ENCODE data around the gene USP53.
"Not testable (repeated sequence)": the region's sequence is repeated elsewhere in the genome, so short reads cannot be mapped to it uniquely, and the experiment has no call there.

Gene USP53

DNA sequence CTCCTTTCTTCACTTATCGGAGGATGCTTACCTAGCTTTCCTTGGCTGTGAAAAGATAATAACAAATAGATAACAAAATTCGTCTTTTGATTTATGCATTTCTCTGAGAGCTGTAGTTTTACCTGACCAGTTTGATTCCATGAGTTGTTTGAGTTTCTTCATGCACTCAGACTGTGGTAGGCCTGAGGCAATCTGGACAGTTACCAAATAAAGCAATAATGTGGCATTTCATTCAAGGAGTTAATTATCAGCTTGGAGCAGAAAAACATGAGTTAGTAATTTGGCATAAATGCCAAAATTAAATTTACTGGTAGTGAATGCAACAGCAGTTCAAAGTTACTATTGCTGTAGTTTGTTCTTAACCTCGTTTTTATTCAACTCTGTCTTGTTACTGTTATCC lies 56.0 kb downstream of the USP53 start:
- DNase-seq (ENCODE audit: low read depth in 2 of 3, low spot score in 1 of 3) = no peak

DNA sequence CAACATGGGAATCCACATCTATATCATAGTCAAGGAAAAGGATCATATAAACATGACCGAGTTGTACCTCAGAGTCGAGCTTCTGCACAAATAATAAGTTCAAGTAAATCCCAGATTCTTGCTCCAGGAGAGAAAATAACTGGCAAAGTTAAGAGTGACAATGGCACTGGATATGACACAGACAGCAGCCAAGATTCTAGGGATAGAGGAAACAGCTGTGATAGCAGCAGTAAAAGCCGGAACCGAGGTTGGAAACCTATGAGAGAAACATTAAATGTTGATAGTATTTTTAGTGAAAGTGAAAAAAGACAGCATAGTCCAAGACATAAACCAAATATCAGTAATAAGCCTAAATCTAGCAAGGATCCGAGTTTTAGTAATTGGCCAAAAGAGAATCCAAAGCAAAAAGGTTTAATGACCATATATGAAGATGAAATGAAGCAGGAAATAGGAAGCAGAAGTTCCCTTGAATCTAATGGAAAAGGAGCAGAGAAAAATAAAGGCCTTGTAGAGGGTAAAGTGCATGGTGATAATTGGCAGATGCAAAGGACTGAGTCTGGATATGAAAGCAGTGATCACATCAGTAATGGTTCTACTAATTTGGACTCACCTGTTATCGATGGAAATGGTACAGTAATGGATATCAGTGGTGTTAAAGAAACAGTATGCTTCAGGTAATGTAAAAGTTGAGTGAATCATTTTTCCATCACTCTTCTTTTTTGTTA lies 59.0 kb downstream of the USP53 start:
- no peak for DNase-seq (ENCODE audit: low read depth in 2 of 3, low spot score in 1 of 3)

DNA sequence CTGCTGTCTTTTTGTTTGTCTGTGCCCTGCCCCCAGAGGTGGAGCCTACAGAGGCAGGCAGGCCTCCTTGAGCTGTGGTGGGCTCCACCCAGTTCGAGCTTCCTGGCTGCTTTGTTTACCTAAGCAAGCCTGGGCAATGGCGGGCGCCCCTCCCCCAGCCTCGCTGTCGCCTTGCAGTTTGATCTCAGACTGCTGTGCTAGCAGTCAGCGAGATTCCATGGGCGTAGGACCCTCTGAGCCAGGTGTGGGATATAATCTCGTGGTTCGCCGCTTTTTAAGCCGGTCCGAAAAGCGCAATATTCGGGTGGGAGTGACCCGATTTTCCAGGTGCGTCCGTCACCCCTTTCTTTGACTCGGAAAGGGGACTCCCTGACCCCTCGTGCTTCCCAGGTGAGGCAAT lies 67.0 kb downstream of the USP53 start:
- DNase-seq (ENCODE audit: low read depth in 2 of 3, low spot score in 1 of 3) = not testable (repeated sequence)

DNA sequence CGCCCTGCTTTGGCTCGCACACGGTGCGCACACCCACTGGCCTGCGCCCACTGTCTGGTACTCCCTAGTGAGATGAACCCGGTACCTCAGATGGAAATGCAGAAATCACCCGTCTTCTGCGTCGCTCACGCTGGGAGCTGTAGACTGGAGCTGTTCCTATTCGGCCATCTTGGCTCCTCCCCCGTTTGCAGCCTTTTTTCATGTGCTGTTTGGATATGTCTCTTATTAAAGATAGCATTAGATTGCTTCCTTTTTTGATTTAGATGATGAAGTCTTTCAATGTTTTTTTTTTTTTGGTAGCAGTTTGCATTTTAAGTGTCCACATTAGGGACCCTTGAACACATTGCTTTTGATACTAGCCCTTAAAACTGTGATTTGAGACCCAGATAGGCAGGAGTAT lies 67.4 kb downstream of the USP53 start:
- not testable (repeated sequence) for DNase-seq (ENCODE audit: low read depth in 2 of 3, low spot score in 1 of 3)

DNA sequence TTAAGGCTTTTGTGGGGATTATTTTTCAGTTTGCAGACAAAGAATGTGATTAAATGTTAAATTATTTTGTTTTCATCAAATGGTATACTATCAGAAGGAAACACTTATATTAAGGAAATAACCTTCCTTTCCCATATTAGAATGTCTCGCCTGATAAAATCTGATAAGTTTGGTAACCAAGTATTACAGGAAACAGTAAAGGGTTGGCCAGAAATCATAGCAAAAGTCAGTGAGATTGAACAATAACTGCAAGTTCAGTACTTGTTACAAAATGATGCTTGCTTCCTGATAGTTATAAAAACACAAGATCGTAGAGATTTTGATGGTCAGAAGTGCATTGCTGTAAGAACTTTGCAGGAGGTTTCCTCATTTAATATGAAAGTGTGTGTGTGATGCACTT lies 68.9 kb downstream of the USP53 start:
- no peak for DNase-seq (ENCODE audit: low read depth in 2 of 3, low spot score in 1 of 3)

DNA sequence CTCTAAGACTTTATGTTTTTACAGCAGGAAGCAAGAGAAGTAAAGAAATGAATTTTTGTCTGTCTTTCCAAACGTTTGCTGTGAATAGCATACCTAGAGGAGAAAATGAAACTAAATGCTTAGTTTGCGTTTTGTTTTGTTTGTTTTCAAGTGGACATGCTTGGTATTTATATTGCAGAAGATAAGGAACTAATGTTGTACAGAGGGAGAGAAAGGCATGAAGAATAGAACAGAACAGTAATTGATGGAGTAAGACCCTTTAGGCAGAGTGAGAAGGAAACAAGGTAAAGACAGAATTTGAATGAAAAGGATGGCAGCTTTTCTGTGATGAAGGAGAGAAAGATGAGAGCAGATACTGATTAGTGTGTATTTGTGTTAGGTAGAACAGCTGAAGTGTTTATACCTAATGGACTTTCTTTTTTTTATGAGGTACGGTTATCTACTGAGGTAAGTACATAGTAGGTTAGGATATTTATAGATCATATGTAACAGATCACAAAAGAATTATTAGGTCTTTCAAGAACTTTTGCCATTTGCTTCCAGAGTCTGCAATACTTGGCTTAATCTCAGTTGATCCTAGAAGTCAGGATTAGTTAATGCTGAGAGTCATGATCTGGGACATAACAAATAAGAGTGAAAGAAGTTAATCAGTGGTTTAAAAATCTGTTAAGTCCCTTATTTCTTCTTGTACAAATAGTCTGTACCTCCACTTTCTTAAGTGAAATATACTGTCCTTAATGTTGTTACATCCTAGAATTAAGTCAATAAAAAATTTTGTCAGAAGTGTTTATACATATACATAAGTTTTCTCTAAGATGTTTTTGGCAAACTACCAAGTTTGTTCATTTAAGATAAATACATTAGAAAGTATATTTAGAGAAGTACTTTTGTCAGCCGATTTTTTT lies 72.6 kb downstream of the USP53 start:
- no peak for DNase-seq (ENCODE audit: low read depth in 2 of 3, low spot score in 1 of 3)

DNA sequence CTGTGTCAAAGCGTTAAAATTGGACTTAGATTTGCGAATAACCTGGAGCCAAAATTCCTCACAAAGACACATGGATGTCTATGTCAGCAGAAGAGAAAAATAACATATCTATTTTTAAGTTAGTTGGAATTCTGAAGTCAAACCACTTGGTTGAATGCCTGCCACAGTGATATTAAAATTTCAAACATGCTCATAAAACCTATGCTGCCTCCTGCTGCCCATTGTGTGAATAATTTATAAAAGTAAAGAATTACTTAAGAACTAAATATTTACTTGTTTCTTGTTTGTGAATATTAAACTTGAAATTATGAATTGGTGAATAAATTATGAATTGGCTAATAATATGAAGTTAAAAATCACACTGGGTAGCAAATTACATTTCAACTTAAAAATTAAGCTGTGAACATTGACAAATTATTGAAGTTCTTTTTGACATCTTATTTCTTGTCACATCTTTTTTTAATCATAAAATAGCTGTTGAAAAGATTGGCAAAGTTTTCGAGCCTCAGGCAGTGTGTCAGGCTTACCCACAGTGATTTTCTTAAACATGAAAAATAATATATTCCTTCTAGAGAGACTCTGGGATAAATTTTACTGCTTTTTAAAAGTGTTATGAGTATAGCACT lies 74.0 kb downstream of the USP53 start:
- peak in 1 of 3 donors; percentile 27 for DNase-seq (ENCODE audit: low read depth in 2 of 3, low spot score in 1 of 3)

DNA sequence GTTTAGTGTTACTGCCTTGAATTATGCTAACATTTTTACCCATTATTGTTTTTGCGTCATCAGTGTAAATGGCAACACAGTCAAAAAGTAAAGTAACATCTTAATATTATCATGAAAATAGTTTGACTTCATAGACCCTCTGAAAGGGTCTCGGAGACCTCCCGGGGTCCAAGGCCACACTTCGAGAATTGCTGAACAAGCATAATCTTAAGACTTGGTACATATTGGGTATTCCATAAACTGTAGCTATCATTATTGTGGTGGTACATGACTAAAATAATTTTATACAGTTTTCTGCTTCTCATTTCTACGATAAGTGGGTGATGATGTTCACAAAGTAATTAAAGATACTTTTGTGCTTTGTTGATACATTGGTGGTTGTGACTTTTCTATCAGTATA lies 76.8 kb downstream of the USP53 start:
- no peak for DNase-seq (ENCODE audit: low read depth in 2 of 3, low spot score in 1 of 3)

DNA sequence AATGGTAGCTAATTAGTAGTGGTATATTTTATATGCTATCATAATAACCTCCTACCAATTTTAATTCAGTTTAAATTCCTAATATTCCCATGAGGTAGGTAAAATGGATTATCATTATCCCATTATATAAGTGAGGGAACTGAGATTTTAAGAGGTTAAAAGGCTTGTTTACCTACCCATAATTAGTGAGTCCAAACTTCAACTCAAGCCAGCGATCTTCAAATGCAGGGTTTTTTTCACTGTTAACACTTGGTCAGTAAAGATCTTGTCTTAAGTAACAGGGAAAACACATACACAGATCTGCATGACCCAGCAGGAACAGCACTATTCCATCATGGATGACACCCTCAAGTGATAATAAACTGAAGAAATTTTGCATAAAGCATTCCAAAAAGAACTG lies 78.1 kb downstream of the USP53 start:
- no peak for DNase-seq (ENCODE audit: low read depth in 2 of 3, low spot score in 1 of 3)

DNA sequence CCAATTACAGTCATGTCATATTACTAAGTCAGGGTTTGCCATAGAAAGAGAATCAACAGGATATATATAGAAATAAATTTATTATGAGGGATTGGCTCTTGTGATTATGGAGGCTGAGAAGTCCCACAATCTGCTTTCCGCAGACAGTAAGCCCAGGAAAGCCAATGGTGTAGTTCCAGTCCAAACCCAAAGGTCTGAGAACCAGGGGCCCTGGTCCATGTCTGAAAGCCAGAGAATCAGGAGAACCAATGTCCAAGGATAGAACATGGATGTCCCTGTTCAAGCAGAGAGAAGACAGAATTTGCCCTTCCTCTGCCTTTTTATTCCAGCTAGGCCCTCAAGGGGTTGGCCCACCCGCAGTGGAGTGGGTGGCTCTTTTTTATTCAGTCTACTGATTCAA lies 83.8 kb downstream of the USP53 start:
- no peak for DNase-seq (ENCODE audit: low read depth in 2 of 3, low spot score in 1 of 3)

DNA sequence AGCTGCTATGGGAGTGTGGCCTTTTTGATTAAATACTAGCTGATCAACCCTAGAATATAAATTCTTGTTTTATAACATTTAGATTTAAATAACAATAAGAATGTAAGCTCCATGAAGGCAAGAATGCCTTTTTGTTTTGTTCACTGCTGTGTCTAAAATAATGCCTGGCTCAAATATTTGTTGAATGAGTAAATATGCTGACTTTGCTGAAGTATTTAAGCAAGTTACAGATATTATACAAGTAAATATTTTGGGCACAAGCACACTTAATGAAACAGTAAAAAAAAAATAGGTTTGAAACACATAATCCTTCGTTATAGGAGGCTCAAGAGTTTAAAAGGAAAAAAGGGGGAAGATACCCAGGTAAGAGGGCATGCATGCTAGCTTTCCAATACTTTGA lies 85.3 kb downstream of the USP53 start:
- no peak for DNase-seq (ENCODE audit: low read depth in 2 of 3, low spot score in 1 of 3)

DNA sequence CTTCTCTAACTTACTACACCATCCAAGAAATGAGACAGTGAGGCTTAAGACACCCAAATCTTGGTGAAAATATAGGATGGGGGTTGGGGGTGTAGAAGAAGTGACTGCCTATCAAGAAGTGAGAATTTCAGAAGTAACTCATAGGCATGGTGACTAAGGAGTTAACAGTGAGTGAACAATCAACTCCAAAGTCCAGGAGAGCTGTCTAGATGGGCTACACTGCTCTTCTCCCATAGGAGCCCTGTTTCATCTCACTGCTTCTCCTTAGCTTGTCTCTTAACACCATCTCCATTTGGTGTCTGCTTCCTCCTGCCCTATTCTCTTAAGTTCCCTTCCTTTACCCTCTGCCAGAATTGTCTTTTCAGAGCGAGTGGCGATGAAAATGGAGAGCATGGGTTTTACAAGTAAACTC lies 86.8 kb downstream of the USP53 start:
- no peak for DNase-seq (ENCODE audit: low read depth in 2 of 3, low spot score in 1 of 3)

DNA sequence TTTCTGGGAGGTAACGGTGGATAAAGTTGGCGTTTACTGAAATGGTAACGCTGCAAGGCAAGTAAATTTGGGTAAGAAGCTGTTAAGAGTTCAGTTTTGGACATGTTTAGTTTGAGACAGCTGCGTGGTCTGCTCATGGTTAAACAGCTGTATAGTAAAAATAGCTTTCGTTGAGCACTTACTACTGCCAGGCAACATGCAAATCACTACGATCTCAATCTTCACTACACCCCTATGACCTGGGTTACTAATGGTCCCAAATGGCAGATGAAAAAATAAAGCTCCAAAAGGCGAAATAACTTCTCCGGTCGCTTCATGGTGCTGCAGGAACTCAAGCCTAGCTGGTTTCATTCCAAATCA lies 87.2 kb downstream of the USP53 start:
- no peak for DNase-seq (ENCODE audit: low read depth in 2 of 3, low spot score in 1 of 3)

DNA sequence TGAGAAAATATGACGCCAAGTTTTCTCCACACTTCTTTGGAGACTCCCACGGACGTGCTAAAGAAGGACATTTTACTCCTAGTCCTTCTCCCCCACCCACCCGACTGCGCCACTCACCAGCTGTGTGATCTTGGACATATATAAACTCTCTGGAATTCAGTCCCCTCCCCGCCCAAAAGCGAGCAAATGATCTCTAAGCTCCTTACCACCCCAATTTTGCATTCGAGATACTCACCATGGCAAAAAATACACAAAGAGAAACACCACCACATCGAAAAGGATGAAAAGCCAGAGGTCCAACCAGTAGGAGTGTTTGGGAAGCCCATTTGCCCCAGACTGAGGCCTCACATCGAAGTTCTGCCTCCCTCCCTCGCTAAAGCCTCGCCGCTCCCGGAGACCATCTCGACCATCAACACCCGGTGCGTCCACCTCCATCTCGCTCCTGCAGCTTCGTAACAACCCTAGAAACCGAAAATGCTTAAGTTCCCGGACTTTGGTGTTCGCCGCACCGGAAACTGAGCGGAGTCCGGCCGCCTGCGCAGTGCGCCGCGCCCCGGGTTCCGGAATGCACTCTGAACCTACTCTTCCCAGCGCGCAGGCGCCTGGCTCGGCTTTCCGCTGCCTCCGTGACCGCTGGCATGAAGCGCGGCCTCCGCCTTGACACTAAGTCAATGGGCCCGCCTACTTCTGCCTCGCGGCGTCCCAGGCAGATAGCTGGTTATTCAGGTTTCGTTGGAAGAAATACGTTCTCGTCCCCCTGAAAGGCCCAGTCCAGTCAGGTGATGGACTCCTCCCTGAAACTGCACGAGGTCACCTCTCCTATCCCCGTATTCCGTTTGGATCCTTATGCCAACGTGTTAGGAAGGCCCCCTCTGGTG lies 87.8 kb downstream of the USP53 start:
- peak; percentile 86 to 92 (median 90) for DNase-seq (ENCODE audit: low read depth in 2 of 3, low spot score in 1 of 3)

DNA sequence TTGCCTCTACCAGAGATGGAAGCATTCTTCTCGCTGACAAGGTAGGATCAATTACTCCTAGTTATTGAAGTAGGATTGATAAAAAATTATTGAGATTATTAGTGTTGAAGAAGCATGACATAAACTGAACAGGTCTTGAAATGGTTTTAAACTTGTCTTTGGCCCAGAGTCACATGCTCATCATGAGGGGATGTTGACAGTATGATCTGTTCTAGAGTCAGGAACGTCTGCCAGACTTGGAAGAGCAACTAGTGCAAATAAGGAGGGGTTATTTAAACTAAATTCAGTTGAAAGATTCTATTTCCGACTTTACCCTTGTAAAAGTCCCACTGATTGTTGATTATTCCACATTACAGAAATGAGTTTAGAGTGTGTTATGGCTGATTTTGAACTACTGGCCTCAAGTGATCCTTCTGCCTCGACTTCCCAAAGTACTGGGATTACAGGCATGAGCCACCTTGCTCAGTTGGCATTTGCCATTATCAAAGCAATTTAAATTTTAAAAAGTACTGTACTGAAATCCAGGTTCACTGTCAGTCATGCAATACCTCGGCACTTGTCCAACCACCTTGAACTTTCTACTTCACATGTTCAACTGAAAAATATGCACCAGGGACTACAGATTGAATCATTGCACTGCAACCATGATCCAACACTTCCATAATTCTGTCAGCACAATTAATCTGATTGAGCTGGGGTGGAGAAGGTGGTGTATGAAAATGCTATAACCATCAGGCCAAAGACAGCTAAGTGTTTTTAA lies 89.7 kb downstream of the USP53 start:
- DNase-seq (ENCODE audit: low read depth in 2 of 3, low spot score in 1 of 3) = no peak

DNA sequence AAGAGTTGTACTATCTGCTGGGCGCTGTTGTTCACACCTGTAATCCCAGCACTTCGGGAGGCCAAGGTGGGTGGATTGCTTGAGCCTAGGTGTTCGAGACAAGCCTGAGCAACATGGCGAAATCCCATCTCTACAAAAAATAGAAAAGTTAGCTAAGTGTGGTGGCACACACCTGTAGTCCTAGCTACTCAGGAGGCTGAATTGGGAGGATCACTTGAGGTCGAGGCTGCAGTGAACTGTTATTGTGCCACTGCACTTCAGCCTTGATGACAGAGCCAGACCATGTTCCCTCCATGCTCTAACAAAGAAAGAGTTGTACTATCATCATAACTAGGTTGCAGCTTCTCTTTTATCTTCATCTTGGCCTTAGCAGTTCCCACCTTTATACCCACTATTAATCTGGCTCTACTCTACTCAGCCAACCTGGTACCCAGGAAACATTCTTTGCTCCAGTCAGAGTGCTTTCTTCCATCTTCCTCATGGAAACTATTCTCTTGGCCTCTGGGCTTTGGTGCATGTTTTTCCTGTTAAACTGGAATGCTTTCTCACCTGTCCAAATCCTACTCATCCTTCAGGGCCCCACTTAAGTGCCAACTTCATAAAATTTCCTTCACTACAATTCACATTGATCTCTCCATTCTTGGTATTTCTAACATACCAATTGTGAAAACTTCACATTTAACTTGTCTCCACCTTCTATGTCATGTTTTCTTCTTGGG lies 91.2 kb downstream of the USP53 start:
- no peak for DNase-seq (ENCODE audit: low read depth in 2 of 3, low spot score in 1 of 3)

DNA sequence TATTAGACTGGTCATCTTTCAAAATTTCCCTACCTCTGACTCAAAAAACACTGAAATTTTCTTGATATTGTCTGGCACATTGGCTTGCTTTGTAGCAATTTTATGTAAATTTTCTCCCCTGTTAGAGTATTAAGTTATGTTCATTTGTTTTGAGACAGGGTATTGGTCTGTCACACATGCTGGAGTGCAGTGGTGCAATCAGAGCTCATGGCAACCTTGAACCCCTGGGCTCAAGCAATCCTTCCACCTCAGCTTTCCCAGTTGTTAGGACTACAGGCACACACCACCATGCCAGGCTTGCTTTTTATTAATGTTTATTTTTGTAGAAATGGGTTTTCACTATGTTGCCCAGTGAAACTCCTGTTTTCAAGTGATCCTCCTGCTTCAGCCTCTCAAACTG lies 91.9 kb downstream of the USP53 start:
- DNase-seq (ENCODE audit: low read depth in 2 of 3, low spot score in 1 of 3) = no peak

DNA sequence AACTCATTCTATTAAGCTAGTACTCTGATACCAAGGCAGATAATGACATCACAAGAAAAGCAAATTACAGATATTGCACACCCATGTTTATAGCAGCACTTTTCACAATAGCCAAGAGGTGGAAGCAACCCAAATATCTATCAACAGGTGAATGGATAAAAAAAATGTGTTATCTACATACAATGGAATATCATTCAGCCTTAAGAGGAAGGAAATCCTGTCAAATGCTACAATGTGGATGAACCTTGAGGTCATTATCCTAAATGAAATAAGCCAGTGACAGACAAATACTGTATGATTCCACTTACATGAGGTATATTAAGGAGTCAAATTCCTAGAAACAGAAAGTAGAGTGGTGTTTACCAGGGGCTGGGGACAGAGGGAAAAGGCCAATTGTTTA lies 95.1 kb downstream of the USP53 start:
- no peak for DNase-seq (ENCODE audit: low read depth in 2 of 3, low spot score in 1 of 3)

DNA sequence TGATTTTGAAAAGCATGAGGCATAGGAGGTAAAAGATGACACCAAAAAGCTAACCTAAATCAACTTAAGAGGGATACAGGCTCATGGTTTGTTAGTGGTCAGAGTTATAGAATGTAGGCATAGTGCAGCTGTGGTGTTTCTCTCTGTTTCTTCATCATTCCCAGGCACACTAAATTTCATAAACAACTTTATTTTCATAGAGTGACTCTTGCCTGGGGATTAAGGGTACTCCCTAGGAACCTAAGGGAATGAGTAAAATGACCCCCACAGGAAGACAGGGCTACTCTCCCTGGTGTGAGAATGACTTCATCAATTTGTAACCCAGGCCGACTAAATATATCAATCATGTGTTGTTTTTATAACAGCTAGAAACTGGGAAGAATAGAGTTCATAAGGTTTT lies 98.3 kb downstream of the USP53 start:
- no peak for DNase-seq (ENCODE audit: low read depth in 2 of 3, low spot score in 1 of 3)

DNA sequence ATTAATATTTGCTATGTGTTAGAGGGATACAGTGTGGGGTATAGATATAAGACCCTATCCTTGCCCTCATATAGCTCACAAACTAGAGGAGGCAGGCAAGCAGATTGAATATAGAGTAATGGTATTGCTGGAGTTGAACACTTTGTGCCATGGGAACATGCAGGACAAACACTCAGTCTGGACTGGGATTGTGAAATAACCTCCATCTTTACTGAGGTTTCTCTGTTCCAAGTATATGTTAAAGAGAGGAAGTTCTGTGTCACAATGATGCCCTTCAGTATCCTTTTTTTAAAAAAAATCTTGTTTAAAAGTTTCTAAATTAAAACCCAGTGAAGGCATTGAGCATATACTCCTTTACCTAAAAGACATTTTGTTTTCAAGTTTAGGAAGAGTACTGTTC lies 100.7 kb downstream of the USP53 start:
- DNase-seq (ENCODE audit: low read depth in 2 of 3, low spot score in 1 of 3) = no peak
